Fibroblast of lung (primary cell): ENCODE results near the gene NAA16. TPM values are rescaled to one million over a fixed set of nuclear protein-coding genes. Genes with fewer than 3 reads are reported as not detected.

Source experiments
- DNase-seq, 2 donors: peaks; one replicate each; pipeline versions ENCODE4 v3.0.0 to v3.0.0-alpha.2; 2010; ENCODE audit warnings: low read depth in 2 of 2
- H2AFZ ChIP-seq: 2 replicates; pipeline ENCODE4 v1.5.1; 2012; ENCODE audit warnings: low read length, control low read depth, inconsistent platforms
- H3K27ac ChIP-seq: 2 replicates; pipeline ENCODE4 v1.5.1; 2011; ENCODE audit warnings: low read length, control low read depth; ENCODE audit not compliant: insufficient read depth
- H3K27me3 ChIP-seq: 2 replicates; pipeline ENCODE4 v1.5.1; 2011; ENCODE audit warnings: mild to moderate bottlenecking, low read length; ENCODE audit not compliant: control insufficient read depth, insufficient read depth
- H3K36me3 ChIP-seq: 2 replicates; pipeline ENCODE4 v1.5.1; 2011; ENCODE audit warnings: low read length; ENCODE audit not compliant: control insufficient read depth, insufficient read depth
- H3K4me1 ChIP-seq: 2 replicates; pipeline ENCODE4 v1.5.1; 2011; ENCODE audit warnings: low read length; ENCODE audit not compliant: control insufficient read depth, insufficient read depth; ENCODE audit errors: extremely low read depth
- H3K4me2 ChIP-seq: 2 replicates; pipeline ENCODE4 v1.5.1; 2011; ENCODE audit warnings: low read length, control low read depth; ENCODE audit not compliant: insufficient read depth; ENCODE audit errors: extremely low read depth
- H3K4me3 ChIP-seq, 4 experiments: fragments of 200-600 bp in 1 of 4; sonication (generic) in 1 of 4; replicated peaks in 1 of 4; 2 replicates each; pipeline ENCODE4 v1.5.1; 2011 to 2016; ENCODE audit warnings: low read length in 4 of 4, low read depth in 3 of 4, mild to moderate bottlenecking in 3 of 4, control low read depth in 2 of 4, inconsistent platforms in 1 of 4, mixed read lengths in 1 of 4; ENCODE audit not compliant: insufficient read depth in 1 of 4; ENCODE audit errors: control extremely low read depth in 1 of 4
- H3K79me2 ChIP-seq: 2 replicates; pipeline ENCODE4 v1.5.1; 2012; ENCODE audit warnings: mild to moderate bottlenecking, low read length, inconsistent platforms; ENCODE audit not compliant: control insufficient read depth, insufficient read depth
- H3K9ac ChIP-seq: 2 replicates; pipeline ENCODE4 v1.5.1; 2011; ENCODE audit warnings: mild to moderate bottlenecking, low read length, control low read depth; ENCODE audit not compliant: insufficient read depth
- H3K9me3 ChIP-seq: 2 replicates; pipeline ENCODE4 v1.5.1; 2012; ENCODE audit warnings: low read depth, low read length; ENCODE audit not compliant: control insufficient read depth, insufficient read depth
- H4K20me1 ChIP-seq: 2 replicates; pipeline ENCODE4 v1.5.1; 2011; ENCODE audit warnings: low read length; ENCODE audit not compliant: control insufficient read depth, insufficient read depth; ENCODE audit errors: extremely low read depth
- EZH2 ChIP-seq: IDR thresholded peaks from 2 replicates; pipeline ENCODE4 v1.5.1; 2012; ENCODE audit warnings: low read length, control low read depth, mild to moderate bottlenecking; ENCODE audit errors: missing control alignments
- polyA plus RNA-seq, 2 donors: library from polyadenylated mRNA; depleted of rRNA in 1 of 2; stranded (reverse) in 1 of 2; unstranded in 1 of 2; fragments of >200 nt; gene quantifications; 2 replicates each; pipeline ENCODE4 v1.2.1, GENCODE V29; 2011 to 2012; ENCODE audit warnings: missing spikeins in 1 of 2
- total RNA-seq: library from RNA; depleted of rRNA; stranded (reverse); fragments of >200 nt; gene quantifications from 2 replicates; pipeline ENCODE4 v1.2.1, GENCODE V29; 2014
- TF ChIP-seq, protein P1 (sequence below), 2 donors: IDR thresholded peaks in 1 of 2; conservative IDR thresholded peaks in 1 of 2; 1 replicate in 1 of 2; 2 replicates in 1 of 2; pipeline ENCODE4 v1.5.1; 2011 to 2012; ENCODE audit warnings: low read length in 2 of 2, control low read depth in 1 of 2, inconsistent platforms in 1 of 2, low read depth in 1 of 2, mild to moderate bottlenecking in 1 of 2

Gene NAA16
- total and polyA plus RNA-seq, 2 donors (not counting 1 experiment from before 2014, with no cell fraction given), result 7.9 to 8.3 TPM

DNA sequence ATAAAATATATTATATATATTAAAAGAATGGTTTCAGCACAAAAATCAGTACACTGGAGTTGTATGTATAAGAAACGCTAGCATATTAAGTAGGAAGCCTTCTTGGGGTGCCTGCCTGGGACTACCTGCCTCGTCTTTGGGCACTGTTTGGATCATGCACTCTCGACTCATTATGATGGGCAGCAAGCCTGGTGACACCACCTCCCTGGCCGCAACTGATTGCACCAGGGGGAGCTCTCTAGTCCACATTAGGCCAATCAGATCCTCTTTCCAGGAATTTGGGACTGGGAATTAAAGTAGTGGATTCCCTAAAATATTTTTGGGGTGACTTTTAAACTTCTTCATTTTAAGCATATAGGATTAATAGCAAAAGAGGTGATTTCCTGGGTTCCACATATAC lies 90.3 kb downstream of the NAA16 start:
- H2AFZ ChIP-seq, result no peak overlapping the region
- no peak overlapping the region for H3K4me2 ChIP-seq
- no peaks in the 10 kb centered on the region for H3K9me3 ChIP-seq
- no peak overlapping the region for H3K9ac ChIP-seq
- no peaks in the 10 kb centered on the region for H3K79me2 ChIP-seq
- no peak for DNase-seq
- no peaks in the 10 kb centered on the region for H3K36me3 ChIP-seq
- H3K27ac ChIP-seq, result no peak overlapping the region
- H3K27me3 ChIP-seq, result no peaks in the 10 kb centered on the region
- TF ChIP-seq EZH2, result no peak
- TF ChIP-seq, protein P1, sequence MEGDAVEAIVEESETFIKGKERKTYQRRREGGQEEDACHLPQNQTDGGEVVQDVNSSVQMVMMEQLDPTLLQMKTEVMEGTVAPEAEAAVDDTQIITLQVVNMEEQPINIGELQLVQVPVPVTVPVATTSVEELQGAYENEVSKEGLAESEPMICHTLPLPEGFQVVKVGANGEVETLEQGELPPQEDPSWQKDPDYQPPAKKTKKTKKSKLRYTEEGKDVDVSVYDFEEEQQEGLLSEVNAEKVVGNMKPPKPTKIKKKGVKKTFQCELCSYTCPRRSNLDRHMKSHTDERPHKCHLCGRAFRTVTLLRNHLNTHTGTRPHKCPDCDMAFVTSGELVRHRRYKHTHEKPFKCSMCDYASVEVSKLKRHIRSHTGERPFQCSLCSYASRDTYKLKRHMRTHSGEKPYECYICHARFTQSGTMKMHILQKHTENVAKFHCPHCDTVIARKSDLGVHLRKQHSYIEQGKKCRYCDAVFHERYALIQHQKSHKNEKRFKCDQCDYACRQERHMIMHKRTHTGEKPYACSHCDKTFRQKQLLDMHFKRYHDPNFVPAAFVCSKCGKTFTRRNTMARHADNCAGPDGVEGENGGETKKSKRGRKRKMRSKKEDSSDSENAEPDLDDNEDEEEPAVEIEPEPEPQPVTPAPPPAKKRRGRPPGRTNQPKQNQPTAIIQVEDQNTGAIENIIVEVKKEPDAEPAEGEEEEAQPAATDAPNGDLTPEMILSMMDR (conservative IDR thresholded peaks at IDR 0.05 in 1 of 2, IDR thresholded peaks at IDR 0.05 in 1 of 2; ENCODE audit: low read depth in 1 of 2, low read length in 2 of 2), result no peak
- H3K4me3 ChIP-seq, result no peak overlapping the region
- H3K4me1 ChIP-seq, result no peaks in the 10 kb centered on the region
- no peaks in the 10 kb centered on the region for H4K20me1 ChIP-seq

DNA sequence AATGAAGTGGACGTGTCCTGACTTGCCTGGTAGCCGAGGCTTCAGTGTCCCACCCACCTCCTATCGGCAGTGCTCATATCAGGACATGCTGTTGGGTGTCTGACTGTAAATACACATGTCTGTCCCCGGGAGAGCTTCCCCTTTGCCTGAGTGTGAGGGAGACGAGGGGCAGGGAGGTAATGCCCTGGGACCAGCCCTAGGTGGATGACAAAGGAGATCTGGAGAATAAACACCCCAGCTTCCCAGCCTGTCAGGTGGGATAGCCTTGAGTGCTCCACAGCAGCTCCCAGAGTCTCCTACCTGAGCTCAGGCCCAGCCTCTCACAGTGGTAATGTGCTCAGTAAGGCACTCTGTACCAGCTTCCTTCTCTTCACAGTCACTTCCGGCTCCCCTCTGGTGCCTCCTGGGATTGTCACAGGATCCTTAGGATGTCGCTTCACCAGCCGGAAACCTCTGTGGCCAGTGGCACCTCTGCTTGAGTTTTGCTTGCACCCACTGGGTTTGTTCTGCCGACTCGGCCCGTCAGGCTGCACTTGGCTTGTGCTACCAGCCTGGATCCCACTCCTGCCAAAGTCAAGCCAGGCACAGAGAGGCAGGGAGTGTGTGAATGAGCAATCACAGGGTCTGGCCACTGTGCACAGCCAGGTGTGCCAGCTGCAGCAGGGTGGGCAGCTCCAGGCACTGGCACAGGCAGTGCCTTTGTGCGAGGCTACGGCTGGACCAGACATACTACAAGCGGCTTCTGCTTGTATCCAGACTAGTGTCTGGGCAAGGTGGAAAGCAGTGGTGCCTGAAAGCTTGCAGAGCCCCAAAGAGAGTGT lies 91.8 kb downstream of the NAA16 start:
- H3K27ac ChIP-seq, result no peak overlapping the region
- no peaks in the 10 kb centered on the region for H3K27me3 ChIP-seq
- H3K9me3 ChIP-seq, result no peaks in the 10 kb centered on the region
- no peak overlapping the region for H3K4me3 ChIP-seq
- no peaks in the 10 kb centered on the region for H4K20me1 ChIP-seq
- H3K36me3 ChIP-seq, result no peaks in the 10 kb centered on the region
- H3K4me2 ChIP-seq, result no peak overlapping the region
- DNase-seq, result no peak
- no peak overlapping the region for H3K9ac ChIP-seq
- no peaks in the 10 kb centered on the region for H3K79me2 ChIP-seq
- H3K4me1 ChIP-seq, result no peaks in the 10 kb centered on the region
- peak overlapping the region; percentile 57 for H2AFZ ChIP-seq
- TF ChIP-seq, protein P1 (conservative IDR thresholded peaks at IDR 0.05 in 1 of 2, IDR thresholded peaks at IDR 0.05 in 1 of 2; ENCODE audit: low read depth in 1 of 2, low read length in 2 of 2), result no peak
- no peak for TF ChIP-seq EZH2

GRCh38 chr13:41403983-41404382 lies 92.9 kb downstream of the NAA16 start:
- Histone ChIP-seq H3K9me3 (no peaks in the 10 kb centered on the region), H3K79me2 (no peaks in the 10 kb centered on the region), H3K27ac (no peak overlapping the region), H4K20me1 (no peaks in the 10 kb centered on the region), H3K27me3 (no peaks in the 10 kb centered on the region), H3K4me3 (no peak overlapping the region), H2AFZ (no peak overlapping the region), H3K36me3 (no peaks in the 10 kb centered on the region), H3K4me2 (no peak overlapping the region), H3K9ac (no peak overlapping the region), H3K4me1 (no peaks in the 10 kb centered on the region)
- DNase-seq, result no peak
- no peak for TF ChIP-seq EZH2
- TF ChIP-seq, protein P1 (conservative IDR thresholded peaks at IDR 0.05 in 1 of 2, IDR thresholded peaks at IDR 0.05 in 1 of 2; ENCODE audit: low read depth in 1 of 2, low read length in 2 of 2), result no peak
